ENCODE data around the gene SCN10A.

GRCh38 chr3:38840987-38841386 is 25.0 kb upstream of the SCN10A start:
- TF ChIP-seq CTCF (IDR thresholded peaks at IDR 0.05) (no peak), POLR2A (IDR thresholded peaks at IDR 0.05) (no peak)
